ENCODE data around the gene C3orf22.

C3orf22 gene

DNA sequence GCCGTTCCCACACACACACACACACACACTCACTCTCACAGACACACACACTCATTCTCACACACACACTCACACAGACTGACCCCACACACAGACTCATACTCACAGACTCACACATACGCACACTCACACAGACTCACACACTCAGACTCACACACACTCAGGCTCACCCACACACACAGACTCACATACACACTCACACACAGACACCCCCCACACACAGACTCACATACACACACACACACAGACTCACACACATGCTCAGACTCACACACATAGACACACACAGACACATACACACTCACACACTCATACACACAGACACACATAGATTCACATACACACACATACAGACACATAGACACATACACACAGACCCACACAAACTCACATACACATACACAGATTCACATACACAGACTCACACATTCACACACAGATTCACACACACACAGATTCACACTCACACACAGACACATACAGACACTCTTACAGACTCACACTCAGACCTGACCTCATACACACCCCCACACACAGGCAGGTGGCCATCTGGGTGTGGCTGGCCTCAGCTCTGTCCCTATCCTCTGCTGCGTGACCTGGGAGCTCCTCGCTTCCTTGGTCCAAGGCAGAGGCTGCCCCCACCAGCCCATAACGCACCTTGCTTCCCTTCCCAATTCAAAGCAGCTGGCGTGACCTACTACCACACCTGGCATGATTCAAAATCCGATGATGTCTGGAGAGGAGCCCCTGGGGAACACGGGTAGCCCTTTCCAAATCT, 1.9 kb downstream of the C3orf22 start:
- DNase-seq: no peak

DNA sequence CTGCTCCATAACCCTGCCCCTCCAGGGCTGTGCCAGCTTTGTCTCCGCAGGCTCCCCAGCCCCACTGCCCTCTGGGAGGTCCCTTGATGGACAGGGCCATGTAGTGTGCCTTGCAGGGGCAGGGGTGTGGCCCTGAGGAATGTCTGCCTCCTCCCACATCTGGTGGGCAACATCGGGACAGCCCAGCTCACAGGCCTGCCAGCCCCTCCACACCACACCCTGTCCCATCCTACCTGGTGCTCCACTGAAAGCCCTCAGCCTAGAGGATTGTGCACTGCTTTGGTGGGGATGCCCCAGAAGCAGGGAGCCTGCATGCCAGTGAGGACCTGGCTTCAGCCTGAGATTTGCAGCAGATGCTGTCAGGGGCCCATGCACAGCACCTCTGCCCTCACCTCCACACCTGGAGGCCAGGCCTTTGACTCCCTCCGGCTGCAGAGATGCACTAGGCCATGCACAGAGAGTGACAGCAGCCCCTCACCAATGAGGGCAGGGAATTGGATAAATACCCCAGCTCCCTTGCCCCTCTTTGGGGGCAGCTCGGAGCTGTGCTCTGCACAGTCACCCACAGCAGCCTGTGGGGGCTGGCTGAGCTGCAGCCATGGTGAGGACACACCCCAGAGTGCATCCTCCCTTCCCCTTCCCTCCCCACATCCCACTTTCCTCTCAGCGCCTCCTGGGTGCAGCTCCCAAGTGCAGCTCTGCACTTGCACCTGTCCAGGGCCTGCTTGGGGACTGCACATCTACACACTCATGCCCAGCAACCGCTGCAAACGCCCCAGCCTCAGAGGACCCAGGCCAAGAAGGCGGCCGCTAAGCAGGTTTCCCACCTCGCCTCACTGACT, 2.7 kb downstream of the C3orf22 start:
- no peak for DNase-seq

DNA sequence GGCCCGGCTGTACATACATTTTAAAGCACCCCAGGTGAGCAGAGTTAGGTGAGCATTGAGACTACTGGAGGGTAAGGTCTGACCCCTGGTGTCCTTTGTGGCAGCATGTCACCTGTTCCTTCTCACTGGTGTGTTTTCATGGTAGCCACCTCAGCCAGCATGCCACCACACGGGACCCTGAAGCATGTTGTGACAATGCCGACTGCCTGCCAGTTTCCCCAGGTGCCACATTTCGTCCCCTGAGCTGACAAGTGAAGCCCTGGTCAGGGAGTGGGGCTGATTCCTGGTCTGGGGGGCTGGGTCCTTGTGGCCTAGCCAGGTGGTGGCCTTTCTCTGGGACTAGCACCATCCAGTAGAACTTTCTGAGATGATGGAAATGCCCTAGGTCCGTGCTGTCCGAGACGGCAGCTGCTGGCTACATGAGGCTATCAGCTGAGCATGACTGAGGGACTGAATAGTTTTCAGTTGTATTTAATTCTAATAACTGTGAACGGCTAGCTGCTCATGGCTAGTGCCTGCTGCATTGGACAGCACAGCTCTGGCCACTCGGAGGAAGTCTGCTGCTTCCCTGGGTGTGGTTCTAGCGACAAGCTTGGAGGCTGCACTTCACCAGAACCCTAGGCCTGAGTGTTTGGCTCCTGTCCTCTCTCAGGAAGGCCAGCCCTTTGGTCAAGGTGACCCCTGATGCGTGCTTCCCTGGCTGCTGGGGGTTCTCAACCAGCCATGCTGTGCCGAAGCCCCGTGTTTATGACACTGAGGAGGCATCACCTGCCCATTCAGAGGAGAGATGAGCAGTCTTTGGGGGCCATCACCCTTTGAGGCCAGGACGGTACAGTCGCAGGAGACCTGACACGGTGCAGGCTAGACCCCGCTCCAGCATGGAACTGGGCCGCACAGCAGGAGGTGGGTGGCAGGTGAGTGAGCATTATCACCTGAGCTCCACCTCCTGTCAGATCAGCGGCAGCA, 3.9 kb downstream of the C3orf22 start:
- no peak for DNase-seq

DNA sequence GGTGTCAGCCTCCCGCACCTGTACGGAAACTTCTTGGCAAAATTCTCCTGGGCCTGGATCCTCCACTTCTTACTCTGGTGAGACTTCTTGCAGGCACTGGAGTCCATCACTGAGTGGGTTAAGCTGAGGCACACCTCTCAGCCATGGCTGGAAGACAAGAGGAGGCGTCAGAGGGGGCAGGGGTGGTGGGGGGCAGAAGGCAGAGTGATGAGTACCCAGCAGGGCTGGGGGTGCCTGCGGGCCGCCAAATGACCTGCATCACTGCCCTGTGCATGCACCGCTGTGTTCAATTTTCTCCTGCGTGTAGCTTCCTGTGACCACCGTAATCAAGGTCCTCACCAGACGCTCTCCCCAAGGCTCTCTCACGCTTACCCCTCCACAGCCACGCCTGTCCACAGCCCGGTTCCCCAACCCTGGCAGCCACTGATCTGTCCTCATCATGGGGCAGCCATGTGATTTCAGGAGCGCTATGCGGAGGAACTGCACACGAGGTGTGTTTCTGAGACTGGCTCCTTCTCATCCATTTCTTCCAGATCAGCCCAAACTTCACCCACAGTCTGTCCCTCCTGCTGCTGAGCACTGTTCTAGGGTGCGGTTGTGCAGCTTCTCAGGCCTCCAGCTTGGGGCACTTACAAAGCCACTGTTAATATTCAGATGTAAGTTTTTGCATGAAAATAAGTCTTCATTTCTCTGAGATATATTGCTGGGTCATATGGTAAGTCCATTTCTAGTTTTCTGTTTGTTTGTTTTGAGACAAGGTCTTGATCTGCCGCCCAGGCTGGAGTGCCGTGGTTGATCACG, 5.2 kb downstream of the C3orf22 start:
- no peak for DNase-seq

DNA sequence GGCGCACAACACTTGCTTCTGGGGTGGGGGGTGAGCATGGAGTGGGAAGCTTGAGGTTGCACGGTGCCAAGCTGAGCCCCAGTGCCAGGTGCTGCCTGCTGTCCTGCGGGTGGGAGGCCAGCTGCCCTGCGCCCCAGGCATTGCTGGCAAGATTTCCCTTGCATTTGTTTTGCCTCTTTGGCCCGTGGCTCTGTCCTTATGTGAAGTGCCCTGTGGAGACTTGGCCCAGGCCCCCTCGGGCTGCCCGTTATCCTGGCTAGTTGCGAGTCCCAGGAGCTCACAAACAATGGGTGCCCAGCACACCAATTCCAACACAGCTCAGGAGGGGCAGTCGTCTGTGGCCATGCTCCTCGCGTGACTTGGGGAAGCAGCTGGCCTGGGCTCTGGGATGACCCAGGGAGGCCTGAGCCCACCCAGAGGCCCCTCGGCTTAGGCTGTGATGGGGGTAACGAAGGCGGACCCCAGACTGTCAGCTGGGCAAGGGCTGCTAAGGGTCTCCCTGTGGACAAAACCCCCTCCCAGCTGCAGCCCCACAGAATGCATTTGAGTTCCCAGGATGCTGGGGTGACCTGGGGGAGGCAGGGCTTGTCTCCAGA, 5.9 kb downstream of the C3orf22 start:
- DNase-seq: no peak

DNA sequence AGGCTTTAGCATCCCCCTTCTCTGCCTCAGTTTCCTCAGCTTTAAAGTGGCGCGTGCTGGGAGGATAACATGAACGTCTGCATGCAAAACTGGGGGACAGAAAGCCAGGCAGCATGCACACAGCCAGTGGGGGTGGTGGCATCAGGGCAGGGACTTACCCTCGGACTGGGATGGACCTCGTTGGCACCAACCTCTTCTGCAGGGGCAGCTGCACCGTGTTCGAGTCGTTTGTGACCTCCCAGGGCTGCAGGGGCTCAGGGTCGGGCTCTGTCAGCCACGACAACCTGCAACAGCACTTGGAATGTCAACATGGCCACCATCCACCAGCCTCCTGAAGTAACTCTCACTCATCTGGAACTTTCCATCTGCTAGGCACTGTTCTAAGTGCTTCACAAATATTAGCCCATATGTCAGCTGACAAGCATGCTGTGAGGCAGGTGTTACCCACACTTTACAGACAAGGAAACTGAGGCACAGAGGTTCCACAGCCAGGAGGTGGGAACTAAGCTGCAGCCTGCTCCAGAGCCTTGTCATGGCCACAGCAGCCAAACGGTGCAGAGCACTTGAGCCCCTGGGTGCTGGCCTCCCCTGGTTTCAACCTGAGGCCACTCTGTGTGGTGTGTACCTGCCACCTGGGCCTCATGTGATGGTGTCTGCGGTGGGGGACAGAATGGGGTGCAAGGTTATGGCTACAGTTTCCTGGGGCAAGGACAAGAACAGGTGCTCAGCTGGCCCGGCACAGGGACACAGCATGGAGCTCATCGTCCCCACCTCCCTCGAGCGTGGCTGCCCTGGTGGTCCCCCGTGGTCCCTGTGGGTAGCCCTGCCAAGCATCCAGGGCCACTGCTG, 6.7 kb downstream of the C3orf22 start:
- no peak for DNase-seq

DNA sequence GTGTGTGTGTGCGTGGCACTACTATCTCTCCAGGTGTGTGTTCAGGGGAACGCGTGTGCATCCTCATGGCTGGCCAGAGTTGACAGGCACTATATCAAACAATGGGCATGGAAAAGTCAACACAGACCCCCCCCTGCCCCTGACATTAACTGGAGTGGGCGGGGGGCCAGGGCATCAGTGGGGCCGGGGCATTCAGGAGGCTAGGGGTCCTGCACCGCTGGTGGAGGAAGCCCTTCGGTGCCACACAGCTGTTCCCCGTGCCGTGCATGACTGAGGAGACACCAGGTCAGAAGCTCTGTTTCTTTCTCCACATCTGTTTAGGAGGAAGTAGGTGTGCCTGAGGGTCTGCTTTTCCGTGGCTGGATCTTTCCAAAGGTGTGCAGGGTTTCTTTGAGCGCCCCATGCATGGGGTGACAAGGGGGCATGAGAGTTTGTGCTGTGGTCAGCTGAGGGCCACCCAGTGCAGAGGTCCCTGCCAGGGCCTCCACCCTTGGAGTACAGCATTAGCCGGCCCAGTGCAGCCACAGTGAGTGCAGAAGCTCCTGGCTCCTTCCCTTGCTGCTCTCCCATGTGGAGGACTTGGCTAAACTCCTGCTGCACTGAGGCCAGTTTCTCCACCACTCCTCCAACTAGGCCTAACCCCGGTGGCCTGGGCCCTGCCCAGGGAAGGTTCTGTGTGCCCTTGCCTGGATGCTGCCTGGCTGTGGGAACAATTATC, 7.5 kb downstream of the C3orf22 start:
- DNase-seq: no peak

DNA sequence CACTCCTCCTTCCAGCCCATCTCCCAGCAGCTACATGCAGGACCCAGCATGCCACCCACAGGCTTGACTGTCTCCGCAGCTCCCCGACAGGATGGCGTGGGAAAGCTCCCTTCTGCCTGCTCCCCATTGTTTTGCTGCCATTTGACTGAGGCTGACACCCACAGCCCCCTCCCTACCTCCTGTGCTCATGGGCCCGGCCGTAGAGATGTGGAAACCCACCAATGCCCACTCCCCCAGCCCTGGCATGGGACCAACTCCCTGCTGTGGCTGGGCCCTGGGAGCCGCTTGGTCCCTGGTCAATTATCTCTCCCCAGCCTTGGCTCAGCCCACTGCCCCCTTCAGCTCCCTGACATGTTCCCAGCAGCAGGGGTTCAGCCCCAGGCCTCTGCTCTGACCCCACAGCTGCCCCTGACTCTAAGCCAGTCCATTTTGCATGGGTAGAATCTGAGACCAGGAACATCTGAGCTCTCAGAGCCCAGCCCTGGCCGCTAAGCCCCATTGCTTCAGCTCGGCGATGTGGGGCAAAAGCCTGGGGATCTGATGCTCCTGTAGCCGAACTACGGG, 8.2 kb downstream of the C3orf22 start:
- DNase-seq: no peak

DNA sequence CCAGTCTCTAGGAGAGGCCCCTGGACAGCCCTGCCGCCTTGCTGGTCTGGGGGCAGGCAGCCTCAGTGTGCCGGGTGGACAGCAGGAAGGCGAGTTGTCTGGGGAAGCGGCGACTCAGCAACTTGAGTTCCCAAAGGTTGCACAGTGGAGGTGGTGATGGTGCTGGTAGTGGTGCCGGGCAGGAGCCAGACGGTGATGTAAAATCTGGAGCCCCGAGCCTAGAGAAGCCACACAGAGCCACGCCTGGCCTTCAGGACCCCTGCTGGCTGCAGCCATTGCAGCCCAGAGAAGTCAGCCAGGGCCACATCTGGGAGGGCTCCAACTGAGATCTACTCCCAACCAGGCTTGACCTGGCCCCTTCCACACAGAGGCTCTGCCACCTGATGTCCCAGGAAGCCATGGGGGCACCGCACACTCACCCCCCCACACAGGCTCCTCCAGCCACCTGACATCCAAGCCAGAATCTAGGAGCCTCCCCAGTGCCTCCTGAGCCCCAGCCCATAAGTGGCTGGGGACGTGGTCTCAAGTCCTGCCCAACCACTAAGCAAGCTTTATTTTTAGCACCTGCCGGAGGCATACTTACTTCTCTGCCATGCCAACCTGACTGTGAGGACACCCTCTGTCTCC, 8.8 kb downstream of the C3orf22 start:
- DNase-seq: peak; percentile 21

DNA sequence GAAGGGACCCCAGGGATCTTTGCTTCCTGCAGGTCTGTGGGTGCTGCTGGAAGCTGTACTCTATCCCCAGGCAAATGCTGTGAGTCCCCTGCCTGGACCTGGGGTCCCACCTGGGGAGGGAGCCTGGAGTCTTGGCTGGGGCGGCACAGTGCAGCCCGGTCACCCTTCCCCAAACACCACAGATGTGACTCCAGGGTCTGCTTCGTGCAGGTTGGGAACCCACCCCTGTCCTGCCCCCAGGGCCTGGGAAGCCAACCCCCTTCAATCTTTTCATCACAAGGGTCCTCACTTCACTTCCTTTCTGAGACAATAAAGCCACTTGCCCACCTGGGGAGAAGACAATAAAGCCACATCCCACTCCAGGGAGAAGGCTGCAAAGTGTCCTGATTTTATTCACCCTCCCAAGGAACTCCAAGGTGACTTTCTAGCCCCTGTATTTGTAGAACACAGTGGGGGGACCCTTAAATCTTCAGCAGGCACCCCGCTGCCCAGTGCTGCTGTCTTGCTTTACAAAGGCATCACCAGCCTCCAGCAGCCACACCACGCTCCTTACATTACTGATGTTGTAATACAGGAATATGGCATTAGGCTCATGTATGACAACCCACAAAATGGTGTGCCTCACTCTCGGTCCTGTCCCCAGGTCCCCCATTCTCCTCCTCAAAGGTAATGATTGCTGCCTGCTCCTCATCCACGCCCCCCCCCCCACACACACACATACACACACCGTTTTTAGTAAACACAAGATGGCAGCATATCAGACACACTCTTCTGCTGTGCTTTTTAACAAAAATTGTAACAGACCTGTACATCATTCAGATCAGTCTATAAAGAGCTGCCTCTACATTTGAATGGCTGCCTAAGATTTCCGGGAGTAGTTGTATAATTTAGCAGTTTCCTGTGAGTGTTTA, 9.9 kb downstream of the C3orf22 start:
- peak; percentile 10 for DNase-seq

DNA sequence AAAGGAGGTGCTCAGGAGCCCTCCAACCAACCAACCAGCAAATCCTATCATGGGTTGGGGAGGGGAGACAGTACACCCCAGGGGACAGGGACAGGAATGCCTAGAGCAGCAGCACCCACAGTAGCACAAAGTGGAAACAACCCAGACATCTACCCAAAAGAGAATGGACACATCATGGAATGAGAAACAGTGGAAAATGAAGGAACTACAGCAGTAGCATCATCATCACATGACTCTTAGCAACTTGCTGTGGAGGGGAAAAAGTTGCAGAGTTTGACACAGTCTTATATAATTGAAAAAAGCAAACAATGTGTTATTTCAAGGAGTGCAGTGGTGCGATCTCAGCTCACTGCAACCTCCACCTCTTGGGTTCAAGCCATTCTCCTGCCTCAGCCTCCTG, 11.0 kb downstream of the C3orf22 start:
- DNase-seq: peak; percentile 8

DNA sequence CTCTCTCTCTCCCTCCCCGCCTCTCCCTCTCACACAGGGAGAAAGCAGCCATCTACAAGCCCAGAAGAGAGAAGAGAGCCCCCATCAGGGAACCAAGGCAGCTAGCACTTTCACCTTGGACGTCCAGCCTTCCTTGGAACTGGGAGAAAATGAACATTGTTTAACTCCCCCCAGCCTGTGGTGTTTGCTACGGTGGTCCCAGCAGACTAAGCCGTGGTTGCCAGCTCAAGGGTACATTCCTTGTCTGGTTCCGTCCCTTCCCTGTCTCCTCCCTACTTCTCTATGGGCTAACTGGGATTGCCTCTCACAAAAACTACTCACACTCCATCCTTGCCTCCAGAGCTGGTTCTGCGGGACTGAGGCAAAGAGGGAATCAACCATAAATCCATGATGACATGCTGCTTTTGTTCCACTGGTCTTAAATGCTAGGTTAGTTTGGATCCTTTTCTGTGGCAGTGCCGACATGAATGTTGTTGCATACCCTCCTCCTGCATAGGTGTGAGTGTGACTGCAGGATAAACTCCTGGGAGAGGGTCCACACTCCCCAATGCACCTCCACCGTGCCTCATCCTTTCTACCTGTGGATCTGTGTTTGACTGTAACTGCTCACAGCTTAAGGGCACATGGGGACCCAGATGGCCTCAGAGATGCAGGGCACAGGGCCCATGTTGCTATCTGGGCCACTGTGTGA, 12.0 kb downstream of the C3orf22 start:
- peak; percentile 4 for DNase-seq

DNA sequence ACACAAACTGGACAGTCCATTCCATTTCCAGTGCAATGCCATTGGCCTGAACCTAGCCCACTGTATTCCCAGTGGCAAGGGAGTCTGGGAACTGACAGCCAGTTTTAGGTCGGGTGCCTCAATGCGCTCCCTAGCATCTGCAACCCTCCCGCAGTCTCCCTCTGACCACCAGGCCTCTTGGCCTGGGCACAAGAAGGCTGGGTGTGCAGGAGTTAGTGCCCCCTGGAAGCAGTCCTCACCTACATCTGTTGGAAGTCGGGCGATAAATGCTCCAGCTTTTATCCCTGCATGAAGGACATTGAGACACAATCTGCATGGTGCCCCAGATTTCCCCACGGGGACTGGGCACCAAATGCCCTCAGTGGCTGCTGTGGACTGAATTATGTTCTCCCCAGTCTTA, 12.7 kb downstream of the C3orf22 start:
- DNase-seq: peak; percentile 8

DNA sequence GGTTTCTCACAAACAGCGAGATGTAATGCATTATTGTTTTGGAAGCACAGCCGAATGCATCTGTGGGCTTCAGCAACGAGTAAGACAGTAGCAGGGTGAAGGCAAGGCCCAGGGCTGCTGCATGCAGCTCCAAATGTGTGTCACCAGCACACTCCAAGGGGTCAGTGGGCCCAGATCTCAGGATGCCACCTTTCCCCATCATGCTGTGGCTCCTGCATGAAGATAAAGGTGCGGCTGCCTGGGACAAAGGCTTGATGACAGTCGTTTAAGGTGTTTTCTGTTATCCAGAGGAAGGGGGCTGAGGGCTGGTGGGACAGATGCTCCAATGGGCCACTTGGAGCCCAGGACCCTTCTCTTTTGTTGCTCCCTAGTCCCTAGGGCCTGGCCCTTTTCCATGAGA, 13.2 kb downstream of the C3orf22 start:
- DNase-seq: peak; percentile 13

DNA sequence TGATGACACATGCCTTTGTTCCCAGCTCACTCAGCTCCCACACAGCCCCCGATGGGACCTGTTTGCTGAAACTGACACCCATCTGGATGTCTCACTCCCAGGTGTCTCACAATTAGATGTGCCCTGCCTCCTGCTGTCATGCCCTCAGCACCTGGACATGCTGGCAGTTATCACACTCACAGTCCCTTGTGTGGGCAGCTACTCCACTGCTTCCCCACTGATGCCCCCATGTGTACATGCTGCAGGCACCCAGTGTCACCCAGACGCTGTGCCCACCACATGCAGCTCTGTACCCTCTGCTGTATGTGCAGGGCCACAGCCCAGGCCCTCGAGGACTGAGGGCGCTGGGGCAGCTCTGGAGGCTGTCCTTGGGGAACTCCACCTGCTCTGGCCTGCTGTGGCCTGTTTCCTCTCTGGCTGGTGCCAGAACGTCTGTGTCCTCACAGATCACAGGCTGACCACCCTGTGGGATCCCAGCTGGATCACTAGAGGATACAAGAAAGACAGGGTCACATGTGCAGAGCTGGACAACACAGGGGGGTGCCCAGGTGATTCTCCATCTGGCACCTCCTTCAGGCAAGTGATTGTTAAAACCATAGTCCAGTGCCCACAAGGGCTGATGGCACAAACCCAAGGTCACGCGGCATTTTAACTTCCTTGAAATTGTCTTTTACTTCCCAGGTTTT, 14.0 kb downstream of the C3orf22 start:
- peak; percentile 14 for DNase-seq

DNA sequence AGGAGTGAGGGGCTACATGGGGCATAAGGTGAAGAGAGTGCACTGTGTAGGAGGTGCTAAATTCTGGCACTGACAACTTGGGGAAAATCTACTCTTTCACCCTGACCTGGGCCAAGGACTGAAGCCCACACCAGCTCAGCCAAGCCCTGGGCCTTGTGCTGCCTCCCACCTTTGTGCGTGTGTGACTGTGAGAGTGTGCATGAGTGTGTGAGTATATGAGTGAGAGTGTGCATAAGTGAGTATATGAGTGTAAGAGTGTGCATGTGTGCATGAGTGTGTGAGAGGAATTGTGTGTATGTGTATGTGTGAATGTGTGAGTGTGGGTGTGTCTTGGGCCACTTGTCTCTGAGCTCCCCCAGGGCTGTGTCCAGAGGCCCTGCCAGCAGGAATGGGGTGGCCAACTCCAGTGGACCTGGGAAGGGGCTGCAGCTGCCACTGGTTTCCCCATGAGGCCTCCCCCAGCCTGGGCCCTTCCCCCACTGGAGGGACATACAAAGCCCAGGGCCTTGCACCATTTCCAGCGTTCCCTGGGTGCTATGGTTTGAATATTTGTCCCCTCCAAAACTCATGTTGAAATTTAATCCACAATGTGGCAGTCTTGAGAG, 15.2 kb downstream of the C3orf22 start:
- peak; percentile 10 for DNase-seq
